ENCODE data around the gene TRIOBP. TPM values are rescaled to one million over a fixed set of nuclear protein-coding genes. Genes with fewer than 3 reads are reported as not detected.

Gene TRIOBP
- total and polyA plus RNA-seq, 2 donors (not counting 3 experiments of a cell fraction or from before 2014, with no cell fraction given), result 60.6 to 104 TPM

DNA sequence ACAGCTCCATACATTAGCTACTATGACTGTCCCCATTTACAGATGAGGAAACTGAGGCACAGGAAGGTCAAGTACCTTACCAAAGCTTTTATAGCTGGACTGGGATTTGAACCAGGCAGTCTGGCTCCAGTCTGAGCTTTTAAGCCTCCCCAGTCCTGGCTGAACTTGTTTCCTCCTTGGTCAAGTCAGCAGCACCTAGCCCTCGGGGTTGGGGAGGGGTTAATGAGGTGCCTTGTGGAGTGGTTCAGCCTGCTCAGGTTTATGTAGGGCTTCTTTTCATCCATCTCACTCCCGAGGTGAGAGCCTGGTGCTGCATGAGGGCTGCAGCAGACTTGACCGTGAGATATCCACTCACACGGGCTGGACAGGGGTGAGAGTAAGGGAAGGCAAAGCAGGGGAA is 74.2 kb downstream of the TRIOBP start:
- no TSS peak for BruUV-seq (replicated peaks)
- POLR2A ChIA-PET, result no interaction called here
- H3K27me3 ChIP-seq (ENCODE audit: control insufficient read depth in 2 of 2, insufficient read depth in 2 of 2, low read length in 2 of 2), result no peaks in the 10 kb centered on the region
- H3K9ac ChIP-seq (replicated peaks; ENCODE audit: extremely low read depth, insufficient read depth, low read length), result no peak overlapping the region
- H3K79me2 ChIP-seq (ENCODE audit: control insufficient read depth, insufficient read depth, low read length), result no peaks in the 10 kb centered on the region
- H4K20me1 ChIP-seq (replicated peaks; ENCODE audit: control insufficient read depth, extremely low read depth, insufficient read depth, low read length), result no peaks in the 10 kb centered on the region
- no peak for TF ChIP-seq MYC (IDR thresholded peaks at IDR 0.05; ENCODE audit: low read depth, low read length)
- no peak for TF ChIP-seq POLR2AphosphoS5 (IDR thresholded peaks at IDR 0.05; ENCODE audit: insufficient read depth, low read depth, low read length)
- TF ChIP-seq, protein P1, sequence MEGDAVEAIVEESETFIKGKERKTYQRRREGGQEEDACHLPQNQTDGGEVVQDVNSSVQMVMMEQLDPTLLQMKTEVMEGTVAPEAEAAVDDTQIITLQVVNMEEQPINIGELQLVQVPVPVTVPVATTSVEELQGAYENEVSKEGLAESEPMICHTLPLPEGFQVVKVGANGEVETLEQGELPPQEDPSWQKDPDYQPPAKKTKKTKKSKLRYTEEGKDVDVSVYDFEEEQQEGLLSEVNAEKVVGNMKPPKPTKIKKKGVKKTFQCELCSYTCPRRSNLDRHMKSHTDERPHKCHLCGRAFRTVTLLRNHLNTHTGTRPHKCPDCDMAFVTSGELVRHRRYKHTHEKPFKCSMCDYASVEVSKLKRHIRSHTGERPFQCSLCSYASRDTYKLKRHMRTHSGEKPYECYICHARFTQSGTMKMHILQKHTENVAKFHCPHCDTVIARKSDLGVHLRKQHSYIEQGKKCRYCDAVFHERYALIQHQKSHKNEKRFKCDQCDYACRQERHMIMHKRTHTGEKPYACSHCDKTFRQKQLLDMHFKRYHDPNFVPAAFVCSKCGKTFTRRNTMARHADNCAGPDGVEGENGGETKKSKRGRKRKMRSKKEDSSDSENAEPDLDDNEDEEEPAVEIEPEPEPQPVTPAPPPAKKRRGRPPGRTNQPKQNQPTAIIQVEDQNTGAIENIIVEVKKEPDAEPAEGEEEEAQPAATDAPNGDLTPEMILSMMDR (IDR thresholded peaks at IDR 0.05; ENCODE audit: extremely low read depth in 1 of 2, insufficient read depth in 1 of 2, low read depth in 1 of 2, low read length in 2 of 2), result no peak
- TF ChIP-seq, protein P2, sequence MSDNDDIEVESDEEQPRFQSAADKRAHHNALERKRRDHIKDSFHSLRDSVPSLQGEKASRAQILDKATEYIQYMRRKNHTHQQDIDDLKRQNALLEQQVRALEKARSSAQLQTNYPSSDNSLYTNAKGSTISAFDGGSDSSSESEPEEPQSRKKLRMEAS (IDR thresholded peaks at IDR 0.05; ENCODE audit: insufficient read depth, insufficient read length), result no peak
- TF ChIP-seq FOS (IDR thresholded peaks at IDR 0.05; ENCODE audit: borderline replicate concordance, insufficient read depth, low read length), result no peak
- no peak for TF ChIP-seq GATA2 (IDR thresholded peaks at IDR 0.05; ENCODE audit: insufficient read depth, insufficient read length, low read depth, low read length)
- no peak for TF ChIP-seq JUN (IDR thresholded peaks at IDR 0.05; ENCODE audit: borderline replicate concordance, insufficient read depth, insufficient read length, low read depth)
- no peak for TF ChIP-seq POLR2A (IDR thresholded peaks at IDR 0.05; ENCODE audit: low read depth, low read length)
- no peak for TF ChIP-seq EZH2 (IDR thresholded peaks at IDR 0.05; ENCODE audit: borderline replicate concordance, low read depth, low read length, severe bottlenecking)
- intact Hi-C loops (cut with micrococcal nuclease), result no loop called here
- H3K27ac ChIP-seq (ENCODE audit: insufficient read depth, low read depth, low read length), result no peak overlapping the region
- peaks cover 10 to 51% of the 10 kb centered on the region in 2 experiments for H3K36me3 ChIP-seq (ENCODE audit: control insufficient read depth in 2 of 2, extremely low read depth in 1 of 2, insufficient read depth in 2 of 2, low read length in 2 of 2)
- CTCF ChIA-PET, result interaction anchor here (1.1 kb wide), 1 partner anchor 12 kb away, joined by 3 read pairs; no protein-coding TSS in a partner anchor
- no peaks in the 10 kb centered on the region for H3K9me3 ChIP-seq (replicated peaks; ENCODE audit: control insufficient read depth, insufficient read depth, low read length)
- dilution Hi-C loops (cut with MboI; ENCODE audit: extremely low pct_ligation_motif_present, low sequenced_read_pairs), result no loop called here
- FAIRE-seq (no peak), DNase-seq (ENCODE audit: low read depth, low spot score) (no peak)
- H3K4me3 ChIP-seq (replicated peaks in 1 of 3; ENCODE audit: insufficient read depth in 1 of 3, low read depth in 1 of 3, low read length in 3 of 3), result no peak overlapping the region
- H3K4me2 ChIP-seq (ENCODE audit: insufficient read depth, low read length), result no peak overlapping the region
- H3K9me1 ChIP-seq (replicated peaks; ENCODE audit: control insufficient read depth, extremely low read depth, insufficient read depth, low read length), result no peaks in the 10 kb centered on the region
- H3K4me1 ChIP-seq (ENCODE audit: control insufficient read depth, extremely low read depth, insufficient read depth, low read length), result no peaks in the 10 kb centered on the region
- H2AFZ ChIP-seq (ENCODE audit: low read depth, low read length), result no peak overlapping the region

All from endothelial cell of umbilical vein (primary cell).